Measurements from ENCODE around the gene TCF7L1.

GRCh38 chr2:85281553-85281952 is 148.4 kb downstream of the TCF7L1 start:
- TF ChIP-seq POLR2A (IDR thresholded peaks at IDR 0.05) (no peak), CTCF (IDR thresholded peaks at IDR 0.05) (no peak), EP300 (IDR thresholded peaks at IDR 0.05; ENCODE audit: low read depth) (no peak)
